NCI-H774 (cell line): ENCODE data around the gene TAF1L.
A peak's percentile ranks its signal among the peaks of the same experiment; 100 is the strongest.

ENCODE experiments used
- DNase-seq: peaks from one replicate; lab custom pipeline; 2025; lab: John Stamatoyannopoulos, UW

Gene TAF1L

DNA sequence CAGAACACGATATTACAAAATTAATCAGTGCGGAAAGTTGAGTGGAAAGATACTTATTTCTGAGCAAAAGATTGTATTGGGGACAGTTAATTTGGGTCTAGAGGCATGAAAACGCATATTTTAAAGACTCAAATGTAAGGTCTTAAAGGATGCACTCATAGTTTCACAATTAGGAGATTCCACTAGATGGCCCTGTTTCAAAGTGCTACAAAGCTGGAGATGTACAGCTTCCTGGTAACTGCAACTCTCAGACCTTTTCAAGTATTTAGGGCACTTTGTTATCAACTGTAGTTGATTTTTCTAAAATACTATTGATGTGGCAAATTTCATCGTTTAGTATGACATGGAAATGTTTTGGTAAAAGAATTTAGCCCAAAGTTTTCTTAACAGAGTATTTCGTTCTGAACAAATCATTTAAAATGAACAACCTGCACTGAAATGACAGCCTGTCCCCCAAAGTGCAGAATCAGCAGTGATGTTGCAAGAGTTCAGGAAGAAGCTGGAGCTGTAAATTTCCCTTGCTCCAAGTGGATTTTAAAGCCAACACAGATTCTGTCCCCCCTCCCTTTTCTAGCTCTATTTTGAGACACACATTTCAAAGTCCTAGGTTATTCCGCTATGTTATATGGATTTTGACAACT, 46.3 kb downstream of the TAF1L start:
- no peak for DNase-seq

DNA sequence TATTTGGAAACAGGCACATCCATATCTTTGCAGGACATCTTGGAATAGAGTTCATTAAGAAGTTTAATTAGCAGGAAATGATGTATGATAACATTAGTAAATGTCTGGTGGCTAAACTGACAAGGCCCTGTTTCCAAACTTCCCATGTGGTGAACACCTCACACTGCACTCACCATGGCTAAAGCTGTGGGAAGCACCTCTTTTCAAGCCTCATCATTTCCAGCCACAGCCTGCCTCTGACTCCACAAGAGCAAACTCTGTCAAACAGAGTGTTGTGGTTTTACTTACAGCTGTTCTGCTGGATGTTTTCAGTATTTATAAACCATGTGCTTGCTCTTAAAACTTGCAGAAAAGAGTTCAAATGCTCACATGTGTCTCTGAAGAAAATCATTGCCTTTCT, 47.6 kb downstream of the TAF1L start:
- DNase-seq = no peak

DNA sequence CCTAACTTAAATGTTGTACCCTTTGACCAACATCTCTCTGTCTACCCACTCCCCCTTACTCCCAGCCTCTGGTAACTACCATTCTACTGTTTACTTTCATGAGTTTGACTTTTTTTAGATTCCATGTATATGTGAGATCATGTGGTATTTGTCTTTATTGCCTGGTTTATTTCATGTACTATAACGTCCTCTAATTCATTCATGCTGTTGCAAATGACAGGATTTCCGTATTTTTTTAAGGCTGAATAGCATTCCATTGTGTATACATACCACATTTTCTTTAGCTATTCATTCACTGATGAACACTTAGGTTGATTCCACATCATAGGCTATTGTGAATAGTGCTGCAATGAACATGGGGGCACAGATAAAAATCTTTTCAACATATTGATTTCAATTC, 50.7 kb downstream of the TAF1L start:
- DNase-seq = no peak

DNA sequence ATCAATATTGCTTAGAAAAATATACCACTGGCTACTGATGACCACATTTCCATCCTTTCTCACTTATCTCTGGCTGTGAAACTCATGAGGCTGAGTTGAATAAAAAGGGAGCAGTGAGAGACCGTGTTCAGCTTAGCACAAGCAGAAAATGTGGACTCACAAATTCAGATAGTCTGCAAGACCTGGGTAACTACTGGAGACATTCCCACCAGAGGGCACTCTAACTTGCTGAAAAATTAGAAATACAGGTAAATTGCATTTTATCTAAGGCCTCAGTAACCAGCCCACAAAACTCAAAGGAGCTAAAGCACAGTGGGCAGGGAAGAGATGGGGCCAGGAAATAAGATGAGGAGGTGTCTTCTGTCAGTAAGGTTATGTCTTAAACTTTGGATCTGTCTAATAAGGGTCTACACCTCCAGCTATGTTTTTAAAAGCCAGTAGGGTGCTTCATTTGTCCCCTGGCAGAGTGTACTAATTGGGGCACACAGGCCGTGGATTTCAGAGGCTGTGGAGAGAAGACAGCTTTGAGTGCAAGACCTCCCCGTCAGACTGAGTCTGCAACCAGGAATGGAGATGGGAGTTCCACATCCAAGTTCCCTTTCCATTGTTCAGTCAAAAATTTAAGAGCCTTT, 53.8 kb downstream of the TAF1L start:
- peak; percentile 46 for DNase-seq

DNA sequence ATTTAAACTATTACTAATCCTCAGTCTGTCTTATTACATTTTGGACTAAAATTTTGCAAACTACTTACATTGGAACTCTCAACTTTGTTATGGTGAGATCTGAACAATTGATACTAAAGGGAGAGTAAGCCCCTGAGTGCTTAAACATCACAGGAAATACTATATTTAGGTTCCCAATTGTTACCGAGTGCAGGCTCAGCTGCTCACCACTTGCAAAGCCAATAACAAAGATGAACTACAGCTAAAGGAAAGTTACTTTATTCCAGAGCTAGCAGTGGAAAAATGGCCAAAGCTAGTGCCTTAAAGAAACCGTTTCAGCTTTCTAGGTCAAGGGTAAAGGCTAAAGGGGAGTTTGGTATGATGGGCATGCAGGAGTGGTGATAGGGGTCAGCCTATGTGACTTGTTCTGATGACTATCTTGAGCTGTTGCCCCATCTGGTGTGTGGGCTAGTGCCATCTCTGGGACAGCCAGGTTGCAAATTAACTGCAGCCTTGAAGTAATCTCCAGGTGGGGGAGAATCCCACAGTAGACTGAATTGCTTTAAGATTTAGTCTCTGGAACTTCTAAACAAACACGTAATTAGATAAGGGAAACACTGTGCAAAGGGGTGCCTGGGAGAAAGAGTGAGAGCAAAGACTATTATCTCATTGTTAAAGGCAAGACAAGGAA, 54.7 kb downstream of the TAF1L start:
- no peak for DNase-seq

DNA sequence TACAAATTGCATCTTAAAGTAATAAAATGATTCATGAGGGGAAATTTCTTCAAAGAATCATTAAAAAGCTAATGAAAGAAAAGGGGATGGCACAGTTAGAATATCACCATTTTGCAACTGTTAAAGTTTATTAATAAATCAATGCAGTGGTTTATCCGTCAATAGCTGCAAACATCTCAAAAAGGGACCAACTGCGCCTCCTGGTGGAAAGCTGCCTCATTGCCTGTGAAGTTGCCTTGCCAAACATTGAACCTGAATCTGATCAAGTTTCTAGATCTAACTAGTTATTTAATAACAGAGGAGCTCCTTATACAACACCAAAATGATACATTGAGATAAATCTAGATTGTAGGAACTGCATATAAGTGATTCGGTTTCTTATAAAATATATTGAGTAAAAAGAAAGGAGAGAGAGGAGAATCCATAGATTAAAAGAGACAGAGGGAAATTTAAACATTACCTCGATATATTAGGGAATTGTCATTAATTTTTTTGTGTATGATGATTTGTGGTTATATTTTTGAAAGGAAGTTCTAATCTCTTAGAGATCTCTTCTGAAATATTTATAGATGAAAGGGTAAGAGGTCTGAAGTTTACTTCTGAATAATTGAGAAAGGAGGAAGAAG, 55.6 kb downstream of the TAF1L start:
- peak; percentile 45 for DNase-seq
